Measurements from ENCODE around the gene SPACA5.

DNA sequence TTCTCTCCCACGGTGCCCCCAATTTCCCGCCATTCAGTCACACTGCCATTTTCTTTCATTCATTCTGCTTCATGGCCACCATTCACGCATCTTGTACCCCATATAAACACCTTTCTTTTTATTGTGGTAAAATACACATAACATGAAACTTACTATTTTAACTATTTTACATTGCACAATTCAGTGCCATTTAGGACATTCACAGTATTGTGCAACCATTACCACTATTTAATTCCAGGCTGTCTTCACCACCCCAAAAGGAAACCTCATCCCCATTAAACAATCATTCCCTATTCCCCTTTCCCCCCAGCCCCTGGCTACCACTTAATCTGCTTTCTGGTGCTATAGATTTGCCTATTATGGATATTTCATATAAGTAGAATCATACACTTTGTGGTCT lies 15.9 kb downstream of the SPACA5 start:
- TF ChIP-seq EZH2phosphoT487 (IDR thresholded peaks at IDR 0.05; ENCODE audit: insufficient read depth, low read depth) (no peak), EZH2 (IDR thresholded peaks at IDR 0.05; ENCODE audit: insufficient read depth, poor library complexity, severe bottlenecking) (no peak)
